IPS-18c (cell line): Measurements from ENCODE around the gene CDCA8.
A peak's percentile ranks its signal among the peaks of the same experiment; 100 is the strongest.

ENCODE experiments used
- H3K4me3 ChIP-seq: 2 replicates; pipeline ENCODE4 v1.7.0; 2013; ENCODE audit warnings: low read depth, mild to moderate bottlenecking, low read length, moderate library complexity; ENCODE audit not compliant: insufficient read depth
- H3K9me3 ChIP-seq: one replicate; pipeline ENCODE4 v1.6.1; 2013; ENCODE audit warnings: mild to moderate bottlenecking, low read length, moderate library complexity; ENCODE audit not compliant: control insufficient read depth, insufficient read depth

The CDCA8 gene

GRCh38 chr1:37741662-37742061, 49.3 kb downstream of the CDCA8 start:
- no peaks in the 10 kb centered on the region for H3K9me3 ChIP-seq
- H3K4me3 ChIP-seq, result no peak overlapping the region

- no peaks in the 10 kb centered on the region for H3K9me3 ChIP-seq
- H3K4me3 ChIP-seq, result no peak overlapping the region
Observed at GRCh38 chr1:37746806-37747205, 54.5 kb downstream of the CDCA8 start.

- Histone ChIP-seq H3K9me3 (no peaks in the 10 kb centered on the region), H3K4me3 (no peak overlapping the region)
Observed at GRCh38 chr1:37748565-37748964, 56.2 kb downstream of the CDCA8 start.

GRCh38 chr1:37752213-37752582, 59.9 kb downstream of the CDCA8 start:
- peak overlapping the region; percentile 40; the same call in 1 of the 2 replicates for H3K4me3 ChIP-seq
- H3K9me3 ChIP-seq, result peaks cover 3% of the 10 kb centered on the region

GRCh38 chr1:37752583-37753471, 60.5 kb downstream of the CDCA8 start:
- Histone ChIP-seq H3K9me3 (peaks cover 3% of the 10 kb centered on the region), H3K4me3 (peak overlapping the region; percentile 40)

- H3K9me3 ChIP-seq, result peaks cover 3% of the 10 kb centered on the region
- peak overlapping the region; percentile 40 for H3K4me3 ChIP-seq
Observed at GRCh38 chr1:37753473-37754321, 61.4 kb downstream of the CDCA8 start.

- peaks cover 3% of the 10 kb centered on the region for H3K9me3 ChIP-seq
Observed at GRCh38 chr1:37755290-37755689, 63.0 kb downstream of the CDCA8 start.

GRCh38 chr1:37755951-37756560, 63.7 kb downstream of the CDCA8 start:
- Histone ChIP-seq H3K4me3 (no peak overlapping the region), H3K9me3 (peaks cover 3% of the 10 kb centered on the region)

More at GRCh38 chr1:37755290-37755689, 63.0 kb downstream of the CDCA8 start:
- H3K4me3 ChIP-seq, result no peak overlapping the region
